NT2/D1 (cell line): ENCODE measurements around the gene ANXA2R.

Source experiments
- YY1 ChIP-seq: IDR thresholded peaks from 2 replicates; pipeline ENCODE4 v1.6.1; 2011; ENCODE audit not compliant: insufficient read length, insufficient read depth
- ZNF274 ChIP-seq: IDR thresholded peaks from 2 replicates; pipeline ENCODE4 v1.6.1; 2011; ENCODE audit warnings: mild to moderate bottlenecking, low read depth, low read length

GRCh38 chr5:43007246-43007910, 32.7 kb downstream of the ANXA2R start:
- TF ChIP-seq ZNF274 (no peak), YY1 (no peak)
